IMR-90 (cell line): ENCODE measurements around the gene CECR2. TPM values are rescaled to one million over a fixed set of nuclear protein-coding genes. Genes with fewer than 3 reads are reported as not detected.

Experiments
- ATAC-seq: fragments of 200-7000 bp; cut with Tn5 transposase; 2 replicates; pipeline ENCODE4 v1.9.1; 2020; ENCODE audit warnings: low read depth, mild to moderate bottlenecking, moderate library complexity
- BruUV-seq: library from RNA; stranded (reverse); fragments of 400-500 nt; replicated peaks from 2 replicates; lab custom pipeline; 2021; lab: Mats Ljungman, UMichigan
- CTCF ChIA-PET: fragments of 300-600 bp; formaldehyde crosslinking; extraction: SDS; loops from one replicate; lab custom pipeline; 2021; ENCODE audit warnings: antibody characterized with exemption; lab: Yijun Ruan, JAX
- POLR2A ChIA-PET: fragments of 300-600 bp; sonication (Branson Sonifier 250); formaldehyde crosslinking; loops from one replicate; lab custom pipeline; 2022; ENCODE audit warnings: antibody characterized with exemption; ENCODE audit not compliant: unreplicated experiment; lab: Charles Lee
- DNase-seq: peaks from one replicate; pipeline ENCODE4 v3.0.0; 2013
- H2AFZ ChIP-seq: replicated peaks from 2 replicates; pipeline ENCODE3; 2013; ENCODE audit warnings: low read length, mild to moderate bottlenecking; ENCODE audit not compliant: poor library complexity
- H2AK5ac ChIP-seq: 2 replicates; pipeline ENCODE4 v1.6.1; 2013; ENCODE audit warnings: low read depth, low read length, inconsistent platforms
- H2AK9ac ChIP-seq: replicated peaks from 2 replicates; pipeline ENCODE3; 2013; ENCODE audit warnings: mild to moderate bottlenecking, low read depth, low read length, moderate library complexity; ENCODE audit not compliant: poor library complexity
- H2BK120ac ChIP-seq: 2 replicates; pipeline ENCODE4 v1.6.1; 2013; ENCODE audit warnings: low read depth, low read length, inconsistent platforms
- H2BK15ac ChIP-seq: 3 replicates; pipeline ENCODE4 v1.6.1; 2013; ENCODE audit warnings: low read depth, low read length, inconsistent platforms
- H2BK20ac ChIP-seq: 2 replicates; pipeline ENCODE4 v1.6.1; 2013; ENCODE audit warnings: low read depth, mild to moderate bottlenecking, inconsistent platforms, low read length, moderate library complexity
- H2BK5ac ChIP-seq: 2 replicates; pipeline ENCODE4 v1.6.1; 2013; ENCODE audit warnings: mild to moderate bottlenecking, low read depth, low read length, inconsistent platforms; ENCODE audit not compliant: poor library complexity, severe bottlenecking
- H3K14ac ChIP-seq: replicated peaks from 2 replicates; pipeline ENCODE4 v1.6.1; 2013; ENCODE audit warnings: low read depth, low read length, inconsistent platforms
- H3K18ac ChIP-seq: 2 replicates; pipeline ENCODE4 v1.6.1; 2013; ENCODE audit warnings: low read depth, low read length, control low read depth
- H3K23ac ChIP-seq: 2 replicates; pipeline ENCODE4 v1.6.1; 2013; ENCODE audit warnings: low read depth, low read length, inconsistent platforms
- H3K27ac ChIP-seq: 2 replicates; pipeline ENCODE4 v1.5.1; 2013; ENCODE audit warnings: mild to moderate bottlenecking, control low read depth, low read length; ENCODE audit not compliant: insufficient read depth
- H3K27me3 ChIP-seq: 2 replicates; pipeline ENCODE4 v1.6.1; 2013; ENCODE audit warnings: low read length; ENCODE audit not compliant: control insufficient read depth, insufficient read depth
- H3K36me3 ChIP-seq: 2 replicates; pipeline ENCODE4 v1.6.1; 2013; ENCODE audit warnings: low read length, mixed read lengths; ENCODE audit not compliant: control insufficient read depth, insufficient read depth
- H3K4ac ChIP-seq: 2 replicates; pipeline ENCODE4 v1.6.1; 2013; ENCODE audit warnings: low read depth, low read length, inconsistent platforms
- H3K4me1 ChIP-seq: 2 replicates; pipeline ENCODE4 v1.6.1; 2013; ENCODE audit warnings: low read length, mixed read lengths; ENCODE audit not compliant: control insufficient read depth, insufficient read depth
- H3K4me2 ChIP-seq: 2 replicates; pipeline ENCODE4 v1.6.1; 2013; ENCODE audit warnings: low read depth, mild to moderate bottlenecking, control low read depth, low read length, moderate library complexity
- H3K4me3 ChIP-seq: 2 replicates; pipeline ENCODE4 v1.5.1; 2013; ENCODE audit warnings: low read depth, mild to moderate bottlenecking, control low read depth, low read length, moderate library complexity; ENCODE audit not compliant: insufficient read depth
- H3K56ac ChIP-seq: 2 replicates; pipeline ENCODE4 v1.6.1; 2013; ENCODE audit warnings: low read length, inconsistent platforms; ENCODE audit not compliant: insufficient read depth; ENCODE audit errors: extremely low read depth
- H3K79me1 ChIP-seq, 2 experiments: 2 replicates each; pipeline ENCODE4 v1.6.1; 2013; ENCODE audit warnings: low read length in 2 of 2, inconsistent platforms in 1 of 2, low read depth in 1 of 2
- H3K9ac ChIP-seq: 2 replicates; pipeline ENCODE4 v1.6.1; 2013; ENCODE audit warnings: low read depth, low read length, control low read depth
- H3K9me1 ChIP-seq: 2 replicates; pipeline ENCODE4 v1.6.1; 2013; ENCODE audit warnings: low read length, inconsistent platforms; ENCODE audit not compliant: insufficient read depth
- H3K9me3 ChIP-seq: 2 replicates; pipeline ENCODE4 v1.6.1; 2013; ENCODE audit warnings: low read length; ENCODE audit not compliant: control insufficient read depth, insufficient read depth
- H4K20me1 ChIP-seq: 2 replicates; pipeline ENCODE4 v1.6.1; 2013; ENCODE audit warnings: low read length, inconsistent platforms; ENCODE audit not compliant: insufficient read depth
- H4K5ac ChIP-seq: 2 replicates; pipeline ENCODE4 v1.6.1; 2013; ENCODE audit warnings: mild to moderate bottlenecking, low read depth, low read length, control low read depth
- H4K8ac ChIP-seq, 2 experiments: 2 replicates each; pipeline ENCODE4 v1.6.1; 2013; ENCODE audit warnings: low read depth in 2 of 2, low read length in 2 of 2, control low read depth in 1 of 2, inconsistent platforms in 1 of 2
- H4K91ac ChIP-seq: 2 replicates; pipeline ENCODE4 v1.6.1; 2013; ENCODE audit warnings: low read depth, low read length, inconsistent platforms; ENCODE audit not compliant: insufficient read depth
- CEBPB ChIP-seq: IDR thresholded peaks from 2 replicates; pipeline ENCODE4 v1.6.1; 2012; ENCODE audit warnings: low read depth, low read length, improper control_type of control experiment
- CHD1 ChIP-seq: IDR thresholded peaks from 2 replicates; pipeline ENCODE4 v1.6.1; 2012; ENCODE audit warnings: low read depth, low read length, improper control_type of control experiment
- FOS ChIP-seq: fragments of 150-350 bp; IDR thresholded peaks from 2 replicates; pipeline ENCODE4 v1.6.1; 2016; ENCODE audit warnings: low read depth, low read length
- MAFK ChIP-seq: IDR thresholded peaks from 2 replicates; pipeline ENCODE4 v1.6.1; 2012; ENCODE audit warnings: low read depth, low read length, improper control_type of control experiment
- MAZ ChIP-seq: IDR thresholded peaks from 2 replicates; pipeline ENCODE4 v1.6.1; 2012; ENCODE audit warnings: low read depth, mild to moderate bottlenecking, low read length, improper control_type of control experiment, moderate library complexity, borderline replicate concordance
- MXI1 ChIP-seq: IDR thresholded peaks from 2 replicates; pipeline ENCODE4 v1.6.1; 2012; ENCODE audit warnings: low read depth, mild to moderate bottlenecking, low read length, moderate library complexity, borderline replicate concordance
- NFE2L2 ChIP-seq: fragments of 150-350 bp; IDR thresholded peaks from 2 replicates; pipeline ENCODE4 v1.6.1; 2016; ENCODE audit warnings: low read depth, mild to moderate bottlenecking, low read length
- POLR2A ChIP-seq: IDR thresholded peaks from 2 replicates; pipeline ENCODE4 v1.6.1; 2012; ENCODE audit warnings: mild to moderate bottlenecking, low read depth, low read length
- RAD21 ChIP-seq: IDR thresholded peaks from 2 replicates; pipeline ENCODE4 v1.6.1; 2012; ENCODE audit warnings: low read length, improper control_type of control experiment
- RCOR1 ChIP-seq: IDR thresholded peaks from 2 replicates; pipeline ENCODE4 v1.6.1; 2012; ENCODE audit warnings: mild to moderate bottlenecking, low read length, improper control_type of control experiment; ENCODE audit not compliant: insufficient replicate concordance
- SMC3 ChIP-seq: fragments of 150-350 bp; IDR thresholded peaks from 2 replicates; pipeline ENCODE4 v1.6.1; 2016; ENCODE audit warnings: low read depth, mild to moderate bottlenecking, antibody characterized with exemption, low read length, moderate library complexity
- USF2 ChIP-seq: fragments of 150-350 bp; IDR thresholded peaks from 2 replicates; pipeline ENCODE4 v1.6.1; 2017; ENCODE audit warnings: mild to moderate bottlenecking, antibody characterized with exemption, low read length, low read depth
- WGBS, 2 experiments: methylation state at CpG; one replicate each; pipeline versions ENCODE4 v1.1.5 to v1.1.7; 2013; ENCODE audit warnings: missing lambda C conversion rate in 2 of 2; ENCODE audit not compliant: insufficient read length in 1 of 2; ENCODE audit errors: extremely low coverage in 2 of 2; 5-methylcytosine and 5-hydroxymethylcytosine counted together
- dilution Hi-C: fragments of 300-500 bp; cut with HindIII; formaldehyde crosslinking; loops from one replicate; pipeline ENCODE4 v1.14.3; 2018; ENCODE audit warnings: low sequenced_read_pairs; ENCODE audit not compliant: unreplicated experiment
- in situ Hi-C: fragments of 300-500 bp; cut with MboI; formaldehyde crosslinking; loops from 3 replicates; pipeline ENCODE4 v1.14.3; 2019; ENCODE audit warnings: low sequenced_read_pairs, inconsistent platforms, mixed read lengths
- intact Hi-C: fragments of 100-400 bp; cut with micrococcal nuclease; formaldehyde crosslinking; loops from 2 replicates; pipeline ENCODE4 v1.10.0; 2022
- polyA plus RNA-seq, 3 experiments: library from polyadenylated mRNA; depleted of rRNA; stranded (reverse); fragments of >200 nt; gene quantifications; 2 replicates each; pipeline ENCODE4 v1.2.3, GENCODE V29; 2012; ENCODE audit warnings: low replicate concordance in 1 of 3
- total RNA-seq: library from RNA; depleted of rRNA; stranded (reverse); fragments of >200 nt; gene quantifications from 2 replicates; pipeline ENCODE4 v1.2.3, GENCODE V29; 2012
- TF ChIP-seq, protein P1 (sequence below): fragments of 150-350 bp; IDR thresholded peaks from 2 replicates; pipeline ENCODE4 v1.6.1; 2016; ENCODE audit warnings: low read depth, mild to moderate bottlenecking, low read length, moderate library complexity, borderline replicate concordance
- TF ChIP-seq, protein P2 (sequence below): conservative IDR thresholded peaks from 2 replicates; pipeline ENCODE4 v1.5.1; 2012; ENCODE audit warnings: mild to moderate bottlenecking, low read depth, low read length, improper control_type of control experiment

The CECR2 gene
- total and polyA plus RNA-seq, 2 of the 4 experiments (the other 2 are of a cell fraction), result under 0.01 TPM; not detected in 1

GRCh38 chr22:17479135-17479534, 109.9 kb downstream of the CECR2 start:
- Histone ChIP-seq H3K4me3 (no peak overlapping the region), H2BK15ac (no peak overlapping the region), H2AFZ (no peak overlapping the region), H3K9me1 (no peaks in the 10 kb centered on the region), H3K36me3 (no peaks in the 10 kb centered on the region), H3K9ac (no peak overlapping the region), H3K56ac (no peak overlapping the region), H2AK5ac (no peak overlapping the region), H3K18ac (no peak overlapping the region), H2BK120ac (no peak overlapping the region), H3K4ac (no peak overlapping the region), H3K27me3 (no peaks in the 10 kb centered on the region; the same call in 1 of the 2 replicates), H4K5ac (no peak overlapping the region), H3K4me1 (no peaks in the 10 kb centered on the region), H2BK5ac (no peak overlapping the region), H4K8ac (no peak overlapping the region), H3K4me2 (no peak overlapping the region), H3K23ac (no peak overlapping the region), H3K79me1 (no peaks in the 10 kb centered on the region), H2BK20ac (no peak overlapping the region), H3K27ac (no peak overlapping the region), H2AK9ac (no peak overlapping the region), H4K91ac (no peak overlapping the region), H3K9me3 (no peaks in the 10 kb centered on the region), H3K14ac (no peak overlapping the region), H4K20me1 (no peaks in the 10 kb centered on the region)
- intact Hi-C loops (no loop called here), dilution Hi-C loops (no loop called here), in situ Hi-C loops (no loop called here)
- ChIA-PET POLR2A (no interaction called here), CTCF (no interaction called here)
- ATAC-seq (no peak), DNase-seq (no peak)
- no CpG with 5 or more reads among the region's 2 CpGs for WGBS, 2 experiments
- BruUV-seq, result no TSS peak
- TF ChIP-seq NFE2L2 (no peak), RAD21 (no peak), CHD1 (no peak), POLR2A (no peak), MAFK (no peak), MXI1 (no peak), RCOR1 (no peak), SMC3 (no peak), MAZ (no peak), USF2 (no peak), FOS (no peak), CEBPB (no peak)
- TF ChIP-seq, protein P1, sequence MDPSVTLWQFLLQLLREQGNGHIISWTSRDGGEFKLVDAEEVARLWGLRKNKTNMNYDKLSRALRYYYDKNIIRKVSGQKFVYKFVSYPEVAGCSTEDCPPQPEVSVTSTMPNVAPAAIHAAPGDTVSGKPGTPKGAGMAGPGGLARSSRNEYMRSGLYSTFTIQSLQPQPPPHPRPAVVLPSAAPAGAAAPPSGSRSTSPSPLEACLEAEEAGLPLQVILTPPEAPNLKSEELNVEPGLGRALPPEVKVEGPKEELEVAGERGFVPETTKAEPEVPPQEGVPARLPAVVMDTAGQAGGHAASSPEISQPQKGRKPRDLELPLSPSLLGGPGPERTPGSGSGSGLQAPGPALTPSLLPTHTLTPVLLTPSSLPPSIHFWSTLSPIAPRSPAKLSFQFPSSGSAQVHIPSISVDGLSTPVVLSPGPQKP, result no peak
- TF ChIP-seq, protein P2, sequence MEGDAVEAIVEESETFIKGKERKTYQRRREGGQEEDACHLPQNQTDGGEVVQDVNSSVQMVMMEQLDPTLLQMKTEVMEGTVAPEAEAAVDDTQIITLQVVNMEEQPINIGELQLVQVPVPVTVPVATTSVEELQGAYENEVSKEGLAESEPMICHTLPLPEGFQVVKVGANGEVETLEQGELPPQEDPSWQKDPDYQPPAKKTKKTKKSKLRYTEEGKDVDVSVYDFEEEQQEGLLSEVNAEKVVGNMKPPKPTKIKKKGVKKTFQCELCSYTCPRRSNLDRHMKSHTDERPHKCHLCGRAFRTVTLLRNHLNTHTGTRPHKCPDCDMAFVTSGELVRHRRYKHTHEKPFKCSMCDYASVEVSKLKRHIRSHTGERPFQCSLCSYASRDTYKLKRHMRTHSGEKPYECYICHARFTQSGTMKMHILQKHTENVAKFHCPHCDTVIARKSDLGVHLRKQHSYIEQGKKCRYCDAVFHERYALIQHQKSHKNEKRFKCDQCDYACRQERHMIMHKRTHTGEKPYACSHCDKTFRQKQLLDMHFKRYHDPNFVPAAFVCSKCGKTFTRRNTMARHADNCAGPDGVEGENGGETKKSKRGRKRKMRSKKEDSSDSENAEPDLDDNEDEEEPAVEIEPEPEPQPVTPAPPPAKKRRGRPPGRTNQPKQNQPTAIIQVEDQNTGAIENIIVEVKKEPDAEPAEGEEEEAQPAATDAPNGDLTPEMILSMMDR, result no peak
